ENCODE measurements around the gene PLAU.

GRCh38 chr10:73889014-73889413, 21.9 kb upstream of the PLAU start:
- TF ChIP-seq, protein P1, sequence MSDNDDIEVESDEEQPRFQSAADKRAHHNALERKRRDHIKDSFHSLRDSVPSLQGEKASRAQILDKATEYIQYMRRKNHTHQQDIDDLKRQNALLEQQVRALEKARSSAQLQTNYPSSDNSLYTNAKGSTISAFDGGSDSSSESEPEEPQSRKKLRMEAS (IDR thresholded peaks at IDR 0.05; ENCODE audit: insufficient read depth, insufficient read length), result no peak
- TF ChIP-seq CTCF (IDR thresholded peaks at IDR 0.05; ENCODE audit: extremely low read depth in 1 of 2, insufficient read depth in 1 of 2, low read depth in 1 of 2, low read length in 2 of 2) (no peak), POLR2AphosphoS5 (IDR thresholded peaks at IDR 0.05; ENCODE audit: insufficient read depth, low read depth, low read length) (no peak), EZH2 (IDR thresholded peaks at IDR 0.05; ENCODE audit: borderline replicate concordance, low read depth, low read length, severe bottlenecking) (no peak)
